Gastrocnemius medialis (tissue), 4 donors: ENCODE measurements around the gene CHRM5.

ENCODE experiments used
- POLR2A ChIP-seq, 2 donors: fragments of 450-650 bp; IDR thresholded peaks; one replicate each; pipeline ENCODE4 v1.6.1; 2017; ENCODE audit warnings: antibody characterized with exemption in 2 of 2, mild to moderate bottlenecking in 2 of 2, moderate library complexity in 2 of 2
- TF ChIP-seq, protein P1 (sequence below), 5 experiments: fragments of 450-650 bp in 3 of 5; fragments of 200-600 bp in 2 of 5; sonication (generic) in 2 of 5; IDR thresholded peaks in 4 of 5; conservative IDR thresholded peaks in 1 of 5; 1 replicate in 4 of 5; 2 replicates in 1 of 5; pipeline ENCODE4 v1.5.1; 2016 to 2019; ENCODE audit warnings: antibody characterized with exemption in 5 of 5, mild to moderate bottlenecking in 3 of 5, moderate library complexity in 3 of 5

DNA sequence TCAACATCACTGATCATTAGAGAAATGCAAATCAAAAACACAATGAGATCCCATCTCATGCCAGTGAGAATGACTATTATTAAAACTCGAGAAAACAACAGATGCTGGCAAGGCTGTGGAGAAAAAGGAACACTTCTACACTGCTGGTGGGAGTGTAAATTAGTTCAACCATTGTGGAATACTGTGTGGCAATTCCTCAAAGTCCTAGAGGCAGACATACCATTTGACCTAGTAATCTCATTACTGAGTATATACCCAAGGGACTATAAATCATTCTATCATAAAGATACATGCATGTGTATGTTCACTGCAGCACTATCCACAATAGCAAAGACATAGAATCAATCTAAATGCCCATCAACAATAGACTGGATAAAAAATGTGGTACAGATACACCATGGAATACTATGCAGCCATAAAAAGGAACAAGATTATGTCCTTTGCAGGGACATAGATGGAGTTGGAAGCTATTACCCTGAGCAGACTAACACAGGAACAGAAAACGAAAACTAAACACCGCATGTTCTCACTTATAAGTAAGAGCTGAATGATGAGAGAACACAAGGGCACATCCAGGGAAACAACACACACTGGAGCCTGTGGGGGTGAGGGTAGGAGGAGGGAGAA is 85.9 kb downstream of the CHRM5 start:
- TF ChIP-seq, protein P1, sequence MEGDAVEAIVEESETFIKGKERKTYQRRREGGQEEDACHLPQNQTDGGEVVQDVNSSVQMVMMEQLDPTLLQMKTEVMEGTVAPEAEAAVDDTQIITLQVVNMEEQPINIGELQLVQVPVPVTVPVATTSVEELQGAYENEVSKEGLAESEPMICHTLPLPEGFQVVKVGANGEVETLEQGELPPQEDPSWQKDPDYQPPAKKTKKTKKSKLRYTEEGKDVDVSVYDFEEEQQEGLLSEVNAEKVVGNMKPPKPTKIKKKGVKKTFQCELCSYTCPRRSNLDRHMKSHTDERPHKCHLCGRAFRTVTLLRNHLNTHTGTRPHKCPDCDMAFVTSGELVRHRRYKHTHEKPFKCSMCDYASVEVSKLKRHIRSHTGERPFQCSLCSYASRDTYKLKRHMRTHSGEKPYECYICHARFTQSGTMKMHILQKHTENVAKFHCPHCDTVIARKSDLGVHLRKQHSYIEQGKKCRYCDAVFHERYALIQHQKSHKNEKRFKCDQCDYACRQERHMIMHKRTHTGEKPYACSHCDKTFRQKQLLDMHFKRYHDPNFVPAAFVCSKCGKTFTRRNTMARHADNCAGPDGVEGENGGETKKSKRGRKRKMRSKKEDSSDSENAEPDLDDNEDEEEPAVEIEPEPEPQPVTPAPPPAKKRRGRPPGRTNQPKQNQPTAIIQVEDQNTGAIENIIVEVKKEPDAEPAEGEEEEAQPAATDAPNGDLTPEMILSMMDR (IDR thresholded peaks at IDR 0.05 in 4 of 5, conservative IDR thresholded peaks at IDR 0.05 in 1 of 5) = no peak
- TF ChIP-seq POLR2A (IDR thresholded peaks at IDR 0.05) = no peak
